ENCODE results near the gene ZBTB46. TPM values are rescaled to one million over a fixed set of nuclear protein-coding genes. Genes with fewer than 3 reads are reported as not detected.

The ZBTB46 gene
- total RNA-seq, 2 donors from 2014 or later = 7.9 to 12.2 TPM

DNA sequence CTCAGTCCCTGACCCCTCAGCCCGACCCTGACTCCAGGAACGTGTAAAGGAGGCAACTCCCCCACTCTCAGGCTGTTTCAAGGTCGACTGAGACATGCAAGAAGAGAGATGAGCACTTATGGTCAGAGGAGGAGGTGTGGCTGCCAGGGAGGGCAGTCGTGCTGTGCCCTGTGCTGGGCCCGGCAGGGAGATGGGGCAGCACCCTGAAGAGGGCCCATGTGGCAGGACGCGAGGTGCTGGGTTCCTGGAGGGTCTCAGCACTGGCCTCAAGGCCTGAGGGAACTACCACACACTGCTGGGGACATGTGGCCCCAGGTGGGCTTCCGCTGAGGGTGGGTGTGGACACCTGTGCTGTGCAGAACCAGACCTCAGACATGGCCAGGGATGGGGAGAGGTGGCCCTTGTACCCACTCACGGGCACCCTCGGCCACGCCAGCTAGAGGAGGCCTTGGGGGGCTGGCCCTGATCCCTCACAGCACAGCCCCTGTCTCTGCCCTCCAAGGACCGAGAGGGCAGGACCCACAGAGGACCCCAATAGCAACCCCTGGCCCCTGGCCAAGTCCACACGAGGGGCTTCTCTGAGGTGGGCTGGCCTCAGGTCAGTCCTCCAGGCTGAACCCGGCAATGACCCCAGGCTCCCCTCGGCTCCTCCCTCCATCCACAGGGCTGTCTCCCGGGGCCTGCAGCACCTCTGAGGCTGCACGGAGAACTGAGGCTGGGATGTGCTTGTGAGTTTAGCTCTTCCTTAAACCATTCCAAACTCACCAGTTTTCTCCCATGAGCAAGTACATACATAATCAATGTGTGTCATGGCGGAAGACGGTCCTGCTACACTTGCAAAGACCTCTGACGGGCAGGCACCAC is 82.8 kb downstream of the ZBTB46 start:
- no peak for TF ChIP-seq POLR2AphosphoS5 (IDR thresholded peaks at IDR 0.05)
- no peak for TF ChIP-seq POLR2A (IDR thresholded peaks at IDR 0.05)
- no peak for TF ChIP-seq CTCF (IDR thresholded peaks at IDR 0.05)
- DNase-seq (ENCODE audit: low spot score) = no peak
- intact Hi-C loops (cut with DNase I) = loop anchor here (10.0 kb wide), 1 partner anchor 216 kb away; the partner anchor contains the start of gene ZNF512B
- no peak overlapping the region for H3K27ac ChIP-seq
- H3K27me3 ChIP-seq (replicated peaks; ENCODE audit: insufficient read depth) = no peaks in the 10 kb centered on the region
- H3K36me3 ChIP-seq = no peaks in the 10 kb centered on the region
- WGBS = 79% methylated on average over 19 of the region's 20 CpGs
- no peak overlapping the region for H3K4me3 ChIP-seq
- H3K9me3 ChIP-seq = no peaks in the 10 kb centered on the region
- H3K4me1 ChIP-seq (replicated peaks) = no peaks in the 10 kb centered on the region

DNA sequence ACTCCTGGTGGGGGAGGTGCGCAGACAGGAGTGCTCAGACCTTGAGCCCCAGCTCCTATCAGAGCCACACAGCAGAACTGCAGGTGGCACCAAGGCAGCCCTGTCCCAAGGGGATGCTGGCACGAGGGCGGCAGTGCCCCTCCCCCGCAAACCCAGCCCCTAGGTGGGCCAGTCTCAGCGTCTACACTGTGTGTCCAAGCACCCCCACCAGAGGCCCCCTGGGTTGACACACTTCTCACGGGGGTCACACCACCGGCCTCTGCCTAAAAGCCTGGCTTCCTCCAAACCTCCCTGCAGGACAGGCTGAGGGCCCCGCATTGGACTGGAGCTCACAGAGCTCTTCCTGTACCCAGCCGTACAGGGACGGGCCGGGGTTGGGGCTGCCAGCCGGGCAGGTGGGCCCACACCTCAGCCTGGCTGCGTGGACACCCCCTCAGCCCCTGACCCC is 83.4 kb downstream of the ZBTB46 start:
- intact Hi-C loops (cut with DNase I) = loop anchor here (10.0 kb wide), 1 partner anchor 217 kb away; the partner anchor contains the start of gene ZNF512B
- Histone ChIP-seq H3K4me3 (no peak overlapping the region), H3K4me1 (replicated peaks) (peaks cover 6% of the 10 kb centered on the region), H3K27me3 (replicated peaks; ENCODE audit: insufficient read depth) (no peaks in the 10 kb centered on the region), H3K36me3 (no peaks in the 10 kb centered on the region), H3K27ac (no peak overlapping the region), H3K9me3 (no peaks in the 10 kb centered on the region)
- TF ChIP-seq POLR2AphosphoS5 (IDR thresholded peaks at IDR 0.05) (no peak), CTCF (IDR thresholded peaks at IDR 0.05) (no peak), POLR2A (IDR thresholded peaks at IDR 0.05) (no peak)
- no peak for DNase-seq (ENCODE audit: low spot score)
- 81% methylated on average over 9 of the region's 13 CpGs for WGBS

DNA sequence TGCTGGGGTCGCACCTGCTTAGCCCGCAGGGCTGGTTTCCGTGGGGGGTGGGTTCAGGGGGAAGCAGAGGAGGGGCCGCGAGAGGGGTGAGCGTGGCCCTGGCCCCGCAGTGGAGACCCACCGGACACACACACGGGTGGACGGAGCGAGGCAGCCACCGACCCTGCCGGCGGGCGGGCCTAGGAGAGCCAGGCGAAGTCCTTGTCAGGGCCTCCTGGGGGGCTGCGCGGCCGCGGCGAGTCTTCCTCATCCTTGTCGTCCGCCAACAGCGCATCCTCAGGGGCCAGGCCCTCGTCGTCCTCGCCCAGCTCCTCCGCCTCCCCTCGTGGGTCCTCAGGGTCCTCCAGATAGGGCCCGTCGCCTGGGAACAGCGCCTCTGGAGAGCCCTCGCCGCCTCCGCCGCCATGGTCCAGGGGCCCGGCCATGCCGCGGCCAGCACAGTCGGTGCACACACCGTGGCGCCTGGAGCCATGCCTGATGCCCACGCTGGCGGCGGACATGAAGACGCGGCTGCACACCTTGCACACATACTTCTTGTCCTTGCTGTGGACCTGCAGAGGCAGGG is 84.2 kb downstream of the ZBTB46 start:
- Histone ChIP-seq H3K27ac (no peak overlapping the region), H3K9me3 (no peaks in the 10 kb centered on the region), H3K4me3 (no peak overlapping the region), H3K27me3 (replicated peaks; ENCODE audit: insufficient read depth) (no peaks in the 10 kb centered on the region), H3K36me3 (no peaks in the 10 kb centered on the region), H3K4me1 (replicated peaks) (peaks cover 14% of the 10 kb centered on the region)
- TF ChIP-seq CTCF (IDR thresholded peaks at IDR 0.05) (no peak), POLR2AphosphoS5 (IDR thresholded peaks at IDR 0.05) (no peak), POLR2A (IDR thresholded peaks at IDR 0.05) (no peak)
- DNase-seq (ENCODE audit: low spot score) = no peak
- 95% methylated on average over 47 of the region's 47 CpGs for WGBS
- intact Hi-C loops (cut with DNase I) = loop anchor here (10.0 kb wide), 1 partner anchor 218 kb away; the partner anchor contains the start of gene ZNF512B

GRCh38 chr20:63745961-63746731 is 84.9 kb downstream of the ZBTB46 start:
- Histone ChIP-seq H3K27ac (no peak overlapping the region), H3K4me1 (replicated peaks) (peaks cover 21% of the 10 kb centered on the region), H3K9me3 (no peaks in the 10 kb centered on the region), H3K36me3 (no peaks in the 10 kb centered on the region), H3K27me3 (replicated peaks; ENCODE audit: insufficient read depth) (no peaks in the 10 kb centered on the region), H3K4me3 (no peak overlapping the region)
- 80% methylated on average over 22 of the region's 26 CpGs for WGBS
- TF ChIP-seq POLR2AphosphoS5 (IDR thresholded peaks at IDR 0.05) = no peak
- no peak for TF ChIP-seq CTCF (IDR thresholded peaks at IDR 0.05)
- TF ChIP-seq POLR2A (IDR thresholded peaks at IDR 0.05) = no peak
- no peak for DNase-seq (ENCODE audit: low spot score)
- intact Hi-C loops (cut with DNase I) = loop anchor here (10.0 kb wide), 1 partner anchor 219 kb away; the partner anchor contains the start of gene ZNF512B

Measured in prostate gland (tissue), 2 donors.